H1 (cell line): ENCODE measurements around the gene PSPH. TPM values are rescaled to one million over a fixed set of nuclear protein-coding genes. Genes with fewer than 3 reads are reported as not detected.

Experiments used
- CTCF ChIA-PET: fragments of 300-600 bp; sonication (Branson Sonifier 250); formaldehyde crosslinking; loops from one replicate; lab custom pipeline; 2021; ENCODE audit not compliant: partially characterized antibody; lab: Charles Lee
- POLR2A ChIA-PET: fragments of 300-600 bp; sonication (Branson Sonifier 250); formaldehyde crosslinking; loops from one replicate; lab custom pipeline; 2021; ENCODE audit warnings: inconsistent platforms; ENCODE audit not compliant: partially characterized antibody; lab: Charles Lee
- DNase-seq, 2 experiments: peaks; one replicate each; pipeline versions ENCODE4 v3.0.0 to v3.0.0-alpha.2; 2010 to 2022; ENCODE audit warnings: low spot score in 2 of 2, low read depth in 1 of 2, mixed read lengths in 1 of 2
- FAIRE-seq: peaks from 2 replicates; lab custom pipeline; 2011; peaks lifted over from hg19 to GRCh38; lab: Jason Lieb, UNC
- H2AFZ ChIP-seq: 2 replicates; pipeline ENCODE4 v1.8.1; 2012; ENCODE audit warnings: low read length, inconsistent platforms
- H2AK5ac ChIP-seq: 2 replicates; pipeline ENCODE4 v1.6.1; 2013; ENCODE audit warnings: low read depth, low read length
- H2BK120ac ChIP-seq: replicated peaks from 2 replicates; pipeline ENCODE3; 2013; ENCODE audit warnings: low read depth, low read length, inconsistent platforms
- H2BK12ac ChIP-seq: 2 replicates; pipeline ENCODE4 v1.6.1; 2013; ENCODE audit warnings: low read depth, low read length
- H2BK15ac ChIP-seq: 2 replicates; pipeline ENCODE4 v1.6.1; 2013; ENCODE audit warnings: low read length
- H2BK20ac ChIP-seq: 2 replicates; pipeline ENCODE4 v1.6.1; 2013; ENCODE audit warnings: low read length
- H2BK5ac ChIP-seq: 2 replicates; pipeline ENCODE4 v1.6.1; 2013; ENCODE audit warnings: low read depth, low read length
- H3K14ac ChIP-seq: 2 replicates; pipeline ENCODE4 v1.6.1; 2013; ENCODE audit warnings: inconsistent platforms; ENCODE audit not compliant: insufficient read length
- H3K18ac ChIP-seq: 2 replicates; pipeline ENCODE4 v1.6.1; 2013; ENCODE audit warnings: low read length; ENCODE audit errors: extremely low read depth
- H3K23ac ChIP-seq: 2 replicates; pipeline ENCODE4 v1.6.1; 2013; ENCODE audit warnings: inconsistent platforms; ENCODE audit not compliant: insufficient read length
- H3K23me2 ChIP-seq: 2 replicates; pipeline ENCODE4 v1.6.1; 2013; ENCODE audit warnings: low read depth, low read length
- H3K27ac ChIP-seq: 2 replicates; pipeline ENCODE4 v1.6.1; 2011; ENCODE audit warnings: low read depth, low read length, inconsistent platforms
- H3K27me3 ChIP-seq, 4 experiments: replicated peaks in 1 of 4; 1 replicate in 1 of 4; 2 replicates in 3 of 4; pipeline versions ENCODE4 v1.6.1 to v1.8.1; 2011 to 2013; ENCODE audit warnings: low read length in 3 of 4, mild to moderate bottlenecking in 3 of 4, inconsistent platforms in 2 of 4, mixed read lengths in 2 of 4, moderate library complexity in 1 of 4; ENCODE audit not compliant: control insufficient read depth in 3 of 4, insufficient read depth in 3 of 4; ENCODE audit errors: extremely low read depth in 1 of 4
- H3K36me3 ChIP-seq, 4 experiments: 2 replicates each; pipeline versions ENCODE4 v1.6.1 to v1.8.1; 2011 to 2013; ENCODE audit warnings: mild to moderate bottlenecking in 4 of 4, low read length in 3 of 4, moderate library complexity in 2 of 4, control low read depth in 1 of 4, inconsistent platforms in 1 of 4; ENCODE audit not compliant: insufficient read depth in 4 of 4, control insufficient read depth in 2 of 4
- H3K4ac ChIP-seq: replicated peaks from 2 replicates; pipeline ENCODE3; 2013; ENCODE audit warnings: low read length, low read depth, mixed read lengths, inconsistent platforms; ENCODE audit not compliant: insufficient read length
- H3K4me1 ChIP-seq, 4 experiments: replicated peaks in 1 of 4; 1 replicate in 1 of 4; 2 replicates in 3 of 4; pipeline versions ENCODE4 v1.6.1 to v1.8.1; 2011 to 2013; ENCODE audit warnings: low read length in 3 of 4, inconsistent platforms in 2 of 4, mixed read lengths in 1 of 4; ENCODE audit not compliant: insufficient read depth in 4 of 4, control insufficient read depth in 3 of 4
- H3K4me2 ChIP-seq, 2 experiments: 2 replicates each; pipeline versions ENCODE4 v1.6.1 to v1.8.1; 2011 to 2013; ENCODE audit warnings: low read depth in 2 of 2, low read length in 2 of 2, control low read depth in 1 of 2, inconsistent platforms in 1 of 2, mild to moderate bottlenecking in 1 of 2; ENCODE audit not compliant: insufficient read depth in 1 of 2
- H3K4me3 ChIP-seq, 4 experiments: fragments of 200-600, 300-600 bp in 1 of 4; sonication (generic), shearing (Covaris generic), sonication (Bioruptor Twin) in 1 of 4; 2 replicates each; pipeline versions ENCODE4 v1.5.1 to v1.8.1; 2011 to 2016; ENCODE audit warnings: low read length in 4 of 4, low read depth in 3 of 4, control low read depth in 2 of 4, inconsistent platforms in 2 of 4, mild to moderate bottlenecking in 2 of 4, mixed read lengths in 1 of 4, moderate library complexity in 1 of 4; ENCODE audit not compliant: insufficient read depth in 2 of 4; ENCODE audit errors: extremely low read depth in 1 of 4
- H3K56ac ChIP-seq: replicated peaks from 2 replicates; pipeline ENCODE3; 2013; ENCODE audit warnings: low read depth, mild to moderate bottlenecking, mixed read lengths, low read length, inconsistent platforms; ENCODE audit not compliant: insufficient read length
- H3K79me1 ChIP-seq: 2 replicates; pipeline ENCODE4 v1.6.1; 2013; ENCODE audit warnings: low read depth, low read length, control low read depth
- H3K79me2 ChIP-seq, 2 experiments: 2 replicates each; pipeline versions ENCODE4 v1.6.1 to v1.8.1; 2012 to 2013; ENCODE audit warnings: low read length in 2 of 2, mild to moderate bottlenecking in 2 of 2, inconsistent platforms in 1 of 2; ENCODE audit not compliant: insufficient read depth in 2 of 2, control insufficient read depth in 1 of 2
- H3K9ac ChIP-seq, 4 experiments: replicated peaks in 1 of 4; 1 replicate in 1 of 4; 2 replicates in 3 of 4; pipeline versions ENCODE4 v1.6.1 to v1.8.1; 2011 to 2013; ENCODE audit warnings: low read depth in 3 of 4, low read length in 3 of 4, control low read depth in 2 of 4, mild to moderate bottlenecking in 2 of 4, moderate library complexity in 2 of 4, inconsistent platforms in 1 of 4; ENCODE audit errors: extremely low read depth in 1 of 4
- H3K9me3 ChIP-seq, 2 experiments: 2 replicates each; pipeline versions ENCODE4 v1.6.1 to v1.8.1; 2012 to 2013; ENCODE audit warnings: mild to moderate bottlenecking in 2 of 2, moderate library complexity in 2 of 2, control low read depth in 1 of 2, inconsistent platforms in 1 of 2, low read depth in 1 of 2, low read length in 1 of 2, mixed read lengths in 1 of 2; ENCODE audit not compliant: insufficient read depth in 2 of 2
- H4K20me1 ChIP-seq, 2 experiments: replicated peaks in 1 of 2; 2 replicates each; pipeline versions ENCODE3 to v1.8.1; 2011 to 2013; ENCODE audit warnings: inconsistent platforms in 2 of 2, low read length in 2 of 2, mild to moderate bottlenecking in 1 of 2; ENCODE audit not compliant: insufficient read depth in 2 of 2, control insufficient read depth in 1 of 2
- H4K5ac ChIP-seq: 2 replicates; pipeline ENCODE4 v1.6.1; 2013; ENCODE audit warnings: low read length, low read depth, mixed read lengths, inconsistent platforms; ENCODE audit not compliant: insufficient read length
- H4K8ac ChIP-seq: 2 replicates; pipeline ENCODE4 v1.8.0; 2013; ENCODE audit warnings: mild to moderate bottlenecking, moderate library complexity, low read length, inconsistent platforms; ENCODE audit not compliant: insufficient read depth; ENCODE audit errors: extremely low read depth
- H4K91ac ChIP-seq: replicated peaks from 2 replicates; pipeline ENCODE3; 2013; ENCODE audit warnings: low read length, mixed read lengths, inconsistent platforms; ENCODE audit not compliant: insufficient read length
- CREB1 ChIP-seq: IDR thresholded peaks from 2 replicates; pipeline ENCODE4 v1.6.1; 2012; ENCODE audit warnings: inconsistent platforms
- GTF2F1 ChIP-seq: IDR thresholded peaks from 2 replicates; pipeline ENCODE4 v1.6.1; 2012; ENCODE audit warnings: low read depth, low read length, improper control_type of control experiment, borderline replicate concordance
- KDM1A ChIP-seq: fragments of 200-600, 300-600 bp; sonication (generic); IDR thresholded peaks from 2 replicates; pipeline ENCODE4 v1.7.1; 2016; ENCODE audit warnings: mild to moderate bottlenecking, low read length, borderline replicate concordance
- KDM4A ChIP-seq: IDR thresholded peaks from one replicate; pipeline ENCODE4 v1.7.1; 2012; ENCODE audit warnings: low read depth, mild to moderate bottlenecking, moderate library complexity, low read length, inconsistent platforms; ENCODE audit not compliant: severe bottlenecking
- NANOG ChIP-seq: IDR thresholded peaks from 2 replicates; pipeline ENCODE4 v1.6.1; 2011; ENCODE audit warnings: low read length, low read depth, mild to moderate bottlenecking, inconsistent platforms; ENCODE audit not compliant: insufficient read depth, poor library complexity, severe bottlenecking
- RNF2 ChIP-seq: fragments of 200-900, 300-1000 bp; sonication (generic); IDR thresholded peaks from 2 replicates; pipeline ENCODE4 v1.7.1; 2016; ENCODE audit warnings: borderline replicate concordance, low read depth, mild to moderate bottlenecking, antibody characterized with exemption, low read length; ENCODE audit not compliant: poor library complexity, severe bottlenecking; ENCODE audit errors: missing control alignments
- SRF ChIP-seq: IDR thresholded peaks from 2 replicates; pipeline ENCODE4 v1.6.1; 2011; ENCODE audit warnings: mild to moderate bottlenecking, low read depth, low read length, moderate library complexity
- SUZ12 ChIP-seq: fragments of 200-600 bp; sonication (generic); IDR thresholded peaks from 2 replicates; pipeline ENCODE4 v1.6.1; 2012; ENCODE audit warnings: mild to moderate bottlenecking, inconsistent platforms, low read length, moderate library complexity, mixed read lengths
- WGBS, 2 experiments: shearing (Covaris generic) in 1 of 2; methylation state at CpG; one replicate each; pipeline versions ENCODE4 v1.1.6 to v1.1.7; 2013 to 2015; ENCODE audit warnings: low lambda C conversion rate in 2 of 2, mixed read lengths in 2 of 2, inconsistent platforms in 1 of 2, low coverage in 1 of 2, missing lambda C conversion rate in 1 of 2; ENCODE audit not compliant: insufficient replicate concordance in 2 of 2, insufficient coverage in 1 of 2, insufficient read length in 1 of 2; ENCODE audit errors: extremely low coverage in 1 of 2, missing lambda C conversion rate in 1 of 2; 5-methylcytosine and 5-hydroxymethylcytosine counted together
- polyA plus RNA-seq, 7 experiments: library from polyadenylated mRNA; depleted of rRNA in 3 of 7; stranded (reverse) in 5 of 7; unstranded in 2 of 7; fragments of >200 nt in 5 of 7; fragments of 200-250 nt in 2 of 7; gene quantifications; 1 replicate in 5 of 7; 2 replicates in 1 of 7; 4 replicates in 1 of 7; pipeline versions ENCODE4 v1.2.1 to v1.2.3, GENCODE V29; 2011 to 2013; ENCODE audit warnings: missing spikeins in 2 of 7, mixed read lengths in 2 of 7
- total RNA-seq: library from RNA; stranded (reverse); fragmentation: NEBNext Ultra II Directional; extraction: Animal tissue kit (Norgen Biotek cat#: 25700); gene quantifications from 2 replicates; pipeline ENCODE4 v1.2.1, GENCODE V29; 2021
- TF ChIP-seq, protein P1 (sequence below): IDR thresholded peaks from 2 replicates; pipeline ENCODE4 v1.6.1; 2011; ENCODE audit warnings: low read depth, mild to moderate bottlenecking, low read length; ENCODE audit not compliant: insufficient read depth
- TF ChIP-seq, protein P2 (sequence below): IDR thresholded peaks from 2 replicates; pipeline ENCODE4 v1.6.1; 2012; ENCODE audit warnings: low read length, inconsistent platforms

The PSPH gene
- total and polyA plus RNA-seq, 2 of the 8 experiments (the other 6 are each of a cell fraction or from before 2014, with no cell fraction given), result 31.0 to 64.8 TPM

DNA sequence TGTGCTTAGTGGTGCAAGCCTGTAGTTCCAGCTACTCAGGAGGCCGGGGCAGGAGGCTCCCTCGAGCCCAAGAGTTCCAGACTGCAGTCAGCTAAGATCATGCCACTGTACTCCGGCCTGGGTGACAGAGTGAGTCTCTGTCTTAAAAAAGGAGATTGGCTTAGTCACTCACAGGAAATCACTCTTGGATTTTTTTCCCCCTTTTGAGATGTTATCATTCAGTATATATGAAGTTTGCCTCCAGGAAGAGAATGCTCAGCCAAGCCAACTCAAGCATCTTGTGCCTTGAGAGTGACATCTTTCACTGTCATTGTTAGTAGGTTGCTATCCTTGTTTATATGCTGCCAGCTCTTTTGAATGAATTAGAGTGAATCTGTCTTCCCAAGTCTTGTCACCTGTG lies 58.9 kb downstream of the PSPH start:
- Histone ChIP-seq H3K4me1 (no peaks in the 10 kb centered on the region), H4K5ac (no peak overlapping the region), H2BK12ac (no peak overlapping the region), H2AFZ (no peak overlapping the region), H2AK5ac (no peak overlapping the region), H3K4me2 (no peak overlapping the region), H3K4ac (no peak overlapping the region), H4K91ac (no peak overlapping the region), H3K36me3 (peaks cover 2 to 3% (median 3%) of the 10 kb centered on the region in 4 experiments; a peak in 3 of 8 replicates), H3K14ac (no peak overlapping the region), H2BK5ac (no peak overlapping the region), H4K8ac (no peak overlapping the region), H3K9me3 (no peaks in the 10 kb centered on the region), H3K18ac (no peak overlapping the region), H2BK120ac (no peak overlapping the region), H2BK20ac (no peak overlapping the region), H3K27me3 (no peaks in the 10 kb centered on the region), H4K20me1 (peaks cover 0 to 5% of the 10 kb centered on the region in 2 experiments), H3K4me3 (no peak overlapping the region), H2BK15ac (no peak overlapping the region), H3K9ac (no peak overlapping the region), H3K79me1 (no peaks in the 10 kb centered on the region), H3K27ac (no peak overlapping the region), H3K56ac (no peak overlapping the region), H3K23me2 (no peaks in the 10 kb centered on the region), H3K23ac (no peak overlapping the region), H3K79me2 (no peaks in the 10 kb centered on the region)
- ChIA-PET CTCF (interaction anchor here (2.2 kb wide), 1 partner anchor 82 kb away, joined by 8 read pairs; no protein-coding TSS in a partner anchor), POLR2A (no interaction called here)
- DNase-seq, result no peak
- TF ChIP-seq NANOG, result no peak
- TF ChIP-seq, protein P1, sequence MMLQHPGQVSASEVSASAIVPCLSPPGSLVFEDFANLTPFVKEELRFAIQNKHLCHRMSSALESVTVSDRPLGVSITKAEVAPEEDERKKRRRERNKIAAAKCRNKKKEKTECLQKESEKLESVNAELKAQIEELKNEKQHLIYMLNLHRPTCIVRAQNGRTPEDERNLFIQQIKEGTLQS, result no peak
- TF ChIP-seq KDM4A, result no peak
- TF ChIP-seq SUZ12, result no peak
- no peak for TF ChIP-seq CREB1
- no peak for TF ChIP-seq SRF
- no peak for TF ChIP-seq GTF2F1
- no peak for TF ChIP-seq RNF2
- TF ChIP-seq KDM1A, result no peak
- TF ChIP-seq, protein P2, sequence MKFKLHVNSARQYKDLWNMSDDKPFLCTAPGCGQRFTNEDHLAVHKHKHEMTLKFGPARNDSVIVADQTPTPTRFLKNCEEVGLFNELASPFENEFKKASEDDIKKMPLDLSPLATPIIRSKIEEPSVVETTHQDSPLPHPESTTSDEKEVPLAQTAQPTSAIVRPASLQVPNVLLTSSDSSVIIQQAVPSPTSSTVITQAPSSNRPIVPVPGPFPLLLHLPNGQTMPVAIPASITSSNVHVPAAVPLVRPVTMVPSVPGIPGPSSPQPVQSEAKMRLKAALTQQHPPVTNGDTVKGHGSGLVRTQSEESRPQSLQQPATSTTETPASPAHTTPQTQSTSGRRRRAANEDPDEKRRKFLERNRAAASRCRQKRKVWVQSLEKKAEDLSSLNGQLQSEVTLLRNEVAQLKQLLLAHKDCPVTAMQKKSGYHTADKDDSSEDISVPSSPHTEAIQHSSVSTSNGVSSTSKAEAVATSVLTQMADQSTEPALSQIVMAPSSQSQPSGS, result no peak
- WGBS, 2 experiments, result 98% methylated on average over 3 of the region's 3 CpGs; no CpG with 5 or more reads in 1 of the 2 experiments
- no peak for FAIRE-seq
